GM12878 (cell line): ENCODE data around the gene CRTAP. TPM values are rescaled to one million over a fixed set of nuclear protein-coding genes. Genes with fewer than 3 reads are reported as not detected.

ENCODE experiments used
- ATAC-seq: fragments of 200-7000 bp; cut with Tn5 transposase; 3 replicates; pipeline ENCODE4 v1.9.1; 2020; ENCODE audit warnings: mild to moderate bottlenecking, moderate library complexity
- BruUV-seq: library from RNA; stranded (reverse); fragments of 400-500 nt; replicated peaks from 2 replicates; lab custom pipeline; 2021; lab: Mats Ljungman, UMichigan
- CTCF ChIA-PET: fragments of 300-600 bp; sonication (Branson Sonifier 250); formaldehyde crosslinking; extraction: SDS; loops from one replicate; lab custom pipeline; 2021; ENCODE audit warnings: inconsistent platforms; lab: Yijun Ruan, JAX
- POLR2A ChIA-PET: fragments of 350-600 bp; formaldehyde crosslinking; extraction: SDS; loops from one replicate; lab custom pipeline; 2021; ENCODE audit warnings: inconsistent platforms; lab: Charles Lee
- RAD21 ChIA-PET: fragments of 300-600 bp; sonication (Branson Sonifier 250); formaldehyde crosslinking; loops from one replicate; lab custom pipeline; 2023; ENCODE audit warnings: antibody characterized with exemption; ENCODE audit not compliant: unreplicated experiment; lab: Charles Lee
- SMC1A ChIA-PET: fragments of 300-600 bp; sonication (Branson Sonifier 250); formaldehyde crosslinking; loops from one replicate; lab custom pipeline; 2023; ENCODE audit not compliant: unreplicated experiment, uncharacterized antibody; lab: Charles Lee
- DNase-seq: peaks from one replicate; pipeline ENCODE4 v3.0.0-alpha.2; 2011; ENCODE audit warnings: low read depth, low spot score
- FAIRE-seq: peaks from 3 replicates; lab custom pipeline; 2011; peaks lifted over from hg19 to GRCh38; lab: Jason Lieb, UNC
- H2AFZ ChIP-seq: 2 replicates; pipeline ENCODE4 v1.6.0; 2011; ENCODE audit warnings: low read depth, low read length, control low read depth; ENCODE audit not compliant: control insufficient read depth
- H3K27ac ChIP-seq: 2 replicates; pipeline ENCODE4 v1.5.1; 2011; ENCODE audit warnings: control low read depth; ENCODE audit not compliant: control insufficient read depth, insufficient read depth
- H3K27me3 ChIP-seq, 2 experiments: replicated peaks in 1 of 2; 2 replicates each; pipeline versions ENCODE4 v1.6.0 to v1.6.1; 2011; ENCODE audit warnings: low read length in 1 of 2; ENCODE audit not compliant: control insufficient read depth in 2 of 2, insufficient read depth in 2 of 2
- H3K36me3 ChIP-seq, 2 experiments: 2 replicates each; pipeline ENCODE4 v1.5.1; 2011; ENCODE audit warnings: low read length in 1 of 2; ENCODE audit not compliant: control insufficient read depth in 2 of 2, insufficient read depth in 2 of 2
- H3K4me1 ChIP-seq: 2 replicates; pipeline ENCODE4 v1.6.1; 2011; ENCODE audit warnings: mild to moderate bottlenecking, low read length, moderate library complexity, mixed read lengths; ENCODE audit not compliant: control insufficient read depth, insufficient read depth
- H3K4me2 ChIP-seq: 2 replicates; pipeline ENCODE4 v1.6.0; 2011; ENCODE audit warnings: control low read depth; ENCODE audit not compliant: control insufficient read depth, insufficient read depth
- H3K4me3 ChIP-seq: fragments of 200-600 bp; sonication (generic); 2 replicates; pipeline ENCODE4 v1.5.1; 2016
- H3K79me2 ChIP-seq: 2 replicates; pipeline ENCODE4 v1.6.0; 2011; ENCODE audit warnings: low read length; ENCODE audit not compliant: control insufficient read depth, insufficient read depth
- H3K9ac ChIP-seq: 2 replicates; pipeline ENCODE4 v1.8.0; 2011; ENCODE audit warnings: low read length, control low read depth, mixed read lengths; ENCODE audit not compliant: control insufficient read depth, insufficient read depth
- H3K9me3 ChIP-seq: replicated peaks from 3 replicates; pipeline ENCODE4 v1.5.1; 2011; ENCODE audit warnings: mild to moderate bottlenecking, low read length; ENCODE audit not compliant: control insufficient read depth, insufficient read depth
- H4K20me1 ChIP-seq: 2 replicates; pipeline ENCODE4 v1.6.0; 2011; ENCODE audit not compliant: control insufficient read depth, insufficient read depth
- ATF7 ChIP-seq: fragments of 450-650 bp; IDR thresholded peaks from 2 replicates; pipeline ENCODE4 v1.6.1; 2016; ENCODE audit warnings: low read depth, mild to moderate bottlenecking
- CBX5 ChIP-seq: sonication (generic); IDR thresholded peaks from 2 replicates; pipeline ENCODE4 v1.6.1; 2016; ENCODE audit warnings: low read depth, moderate library complexity, mild to moderate bottlenecking, inconsistent platforms
- CREM ChIP-seq: IDR thresholded peaks from 2 replicates; pipeline ENCODE4 v1.6.1; 2014; ENCODE audit warnings: antibody characterized with exemption, low read depth
- FOXM1 ChIP-seq: IDR thresholded peaks from 2 replicates; pipeline ENCODE4 v1.6.1; 2012; ENCODE audit warnings: low read depth, mild to moderate bottlenecking, inconsistent platforms, low read length, moderate library complexity
- MLLT1 ChIP-seq: fragments of 450-650 bp; IDR thresholded peaks from 2 replicates; pipeline ENCODE4 v1.6.1; 2016; ENCODE audit warnings: mild to moderate bottlenecking
- PBX3 ChIP-seq: IDR thresholded peaks from 2 replicates; pipeline ENCODE4 v1.6.1; 2011; ENCODE audit warnings: mild to moderate bottlenecking, low read depth, low read length, moderate library complexity; ENCODE audit not compliant: insufficient replicate concordance
- POU2F2 ChIP-seq: IDR thresholded peaks from 3 replicates; pipeline ENCODE4 v1.6.1; 2011; ENCODE audit warnings: low read depth, mild to moderate bottlenecking, low read length, borderline replicate concordance
- SIX5 ChIP-seq: IDR thresholded peaks from 2 replicates; pipeline ENCODE4 v1.6.1; 2011; ENCODE audit warnings: mild to moderate bottlenecking, low read depth, low read length, moderate library complexity; ENCODE audit not compliant: severe bottlenecking
- SREBF1 ChIP-seq: IDR thresholded peaks from 2 replicates; pipeline ENCODE4 v1.6.1; 2012; ENCODE audit warnings: mild to moderate bottlenecking, low read length
- WRNIP1 ChIP-seq: IDR thresholded peaks from 2 replicates; pipeline ENCODE4 v1.6.1; 2011; ENCODE audit warnings: low read depth, low read length, improper control_type of control experiment, borderline replicate concordance
- ZBTB11 ChIP-seq: fragments of 450-650 bp; formaldehyde crosslinking; IDR thresholded peaks from 2 replicates; pipeline ENCODE4 v1.5.0; 2022; ENCODE audit warnings: mild to moderate bottlenecking, missing genetic modification characterization
- WGBS: methylation state at CpG from one replicate; pipeline ENCODE4 v1.1.6; 2016; ENCODE audit warnings: low lambda C conversion rate; ENCODE audit not compliant: insufficient replicate concordance, insufficient coverage; ENCODE audit errors: missing lambda C conversion rate; 5-methylcytosine and 5-hydroxymethylcytosine counted together
- in situ Hi-C: fragments of 300-500 bp; cut with MboI; formaldehyde crosslinking; loops from 9 replicates; pipeline ENCODE4 v1.14.3; 2018; ENCODE audit warnings: mixed read lengths
- intact Hi-C: fragments of 100-400 bp; cut with micrococcal nuclease; formaldehyde crosslinking; loops from one replicate; pipeline ENCODE4 v1.14.2; 2022; ENCODE audit not compliant: unreplicated experiment
- polyA plus RNA-seq, 11 experiments: library from polyadenylated mRNA; depleted of rRNA in 4 of 11; unstranded in 6 of 11; stranded (reverse) in 5 of 11; fragments of >200 nt; fragmentation: Nextera tagmentation in 4 of 11; fragmentation: Illumina TruSeq in 1 of 11; extraction: Ambion mirVana in 4 of 11; extraction: Trizol in 1 of 11; gene quantifications; 1 replicate in 1 of 11; 2 replicates in 10 of 11; pipeline versions ENCODE4 v1.2.1 to v1.2.3, GENCODE V29; 2011 to 2016; ENCODE audit warnings: inconsistent platforms in 2 of 11, missing spikeins in 2 of 11, low read depth in 1 of 11
- total RNA-seq, 4 experiments: library from RNA; depleted of rRNA in 3 of 4; stranded (reverse); fragments of >200 nt in 3 of 4; fragmentation: Illumina TruSeq in 1 of 4; extraction: Trizol in 1 of 4; gene quantifications; 2 replicates each; pipeline versions ENCODE4 v1.2.1 to v1.2.3, GENCODE V29; 2013 to 2021

CRTAP gene
- total and polyA plus RNA-seq, 10 of the 15 experiments (the other 5 are each of a cell fraction or from before 2014, with no cell fraction given) = 6.0 to 42.3 (median 23.3) TPM

GRCh38 chr3:33173672-33174071 lies 59.9 kb downstream of the CRTAP start:
- Histone ChIP-seq H3K27me3 (no peaks in the 10 kb centered on the region), H3K9ac (no peak overlapping the region), H3K4me2 (no peak overlapping the region), H3K4me3 (no peak overlapping the region)
- no TSS peak for BruUV-seq
- SMC1A ChIA-PET = no interaction called here
- TF ChIP-seq SIX5 = no peak
- TF ChIP-seq POU2F2 = no peak
- TF ChIP-seq CREM = no peak
- TF ChIP-seq FOXM1 = no peak
- no peak for TF ChIP-seq WRNIP1
- no peak for TF ChIP-seq ATF7
- no peak for TF ChIP-seq SREBF1
- TF ChIP-seq, all 136 proteins: peak for 0
- Histone ChIP-seq H4K20me1 (no peaks in the 10 kb centered on the region), H2AFZ (no peak overlapping the region), H3K79me2 (no peaks in the 10 kb centered on the region), H3K9me3 (no peaks in the 10 kb centered on the region), H3K4me1 (no peaks in the 10 kb centered on the region), H3K27ac (no peak overlapping the region), H3K36me3 (no peaks in the 10 kb centered on the region)
- no peak for ATAC-seq
- ChIA-PET CTCF (no interaction called here), RAD21 (no interaction called here), POLR2A (no interaction called here)
- FAIRE-seq = no peak
- intact Hi-C loops = no loop called here
- 30% methylated on average over 4 of the region's 4 CpGs for WGBS
- in situ Hi-C loops = no loop called here
- no peak for DNase-seq

DNA sequence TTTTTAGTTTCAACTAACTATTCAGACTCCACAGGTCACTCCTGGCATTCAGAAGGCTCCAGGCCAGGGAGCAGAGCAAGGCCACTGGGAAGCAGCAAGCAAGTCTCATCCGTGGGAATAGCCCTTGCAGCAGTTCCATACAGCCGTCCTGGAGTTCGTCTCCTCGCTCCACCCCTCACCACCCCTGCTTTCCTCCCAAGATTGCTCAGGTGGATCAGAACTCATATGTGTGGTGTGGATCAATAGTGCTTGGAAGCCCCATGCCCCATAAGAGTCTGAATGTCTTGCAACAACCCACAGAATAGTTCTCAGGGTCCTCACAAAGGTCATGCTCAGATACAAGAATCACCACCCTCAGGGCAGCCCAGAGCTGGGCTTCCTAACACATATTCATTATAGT lies 60.3 kb downstream of the CRTAP start:
- 32% methylated on average over 4 of the region's 4 CpGs for WGBS
- Histone ChIP-seq H3K4me2 (no peak overlapping the region), H3K27me3 (no peaks in the 10 kb centered on the region), H3K79me2 (no peaks in the 10 kb centered on the region), H3K4me3 (no peak overlapping the region), H3K9me3 (no peaks in the 10 kb centered on the region), H3K4me1 (no peaks in the 10 kb centered on the region), H3K36me3 (no peaks in the 10 kb centered on the region), H3K27ac (no peak overlapping the region), H4K20me1 (no peaks in the 10 kb centered on the region), H3K9ac (no peak overlapping the region), H2AFZ (no peak overlapping the region)
- intact Hi-C loops (no loop called here), in situ Hi-C loops (no loop called here)
- DNase-seq (no peak), FAIRE-seq (no peak), ATAC-seq (no peak)
- BruUV-seq = no TSS peak
- TF ChIP-seq PBX3 = no peak
- TF ChIP-seq CBX5 = no peak
- no peak for TF ChIP-seq MLLT1
- TF ChIP-seq POU2F2 = no peak
- no peak for TF ChIP-seq ZBTB11
- SMC1A ChIA-PET = no interaction called here
- RAD21 ChIA-PET = interaction anchor here (0.9 kb wide), 1 partner anchor 42 kb away, joined by 3 read pairs; no protein-coding TSS in a partner anchor
- CTCF ChIA-PET = no interaction called here
- POLR2A ChIA-PET = no interaction called here
